Uterus (tissue), 2 donors: ENCODE measurements around the gene UMODL1.
"Not testable (repeated sequence)": the region's sequence is repeated elsewhere in the genome, so short reads cannot be mapped to it uniquely, and the experiment has no call there.

Source experiments
- CTCF ChIP-seq, 4 experiments: fragments of 200-600 bp in 2 of 4; fragments of 450-650 bp in 2 of 4; sonication (generic) in 2 of 4; IDR thresholded peaks; one replicate each; pipeline ENCODE4 v1.5.1; 2016 to 2019; ENCODE audit warnings: antibody characterized with exemption in 4 of 4, mild to moderate bottlenecking in 2 of 4, moderate library complexity in 1 of 4
- POLR2A ChIP-seq, 2 donors: fragments of 450-650 bp; IDR thresholded peaks; one replicate each; pipeline ENCODE4 v1.6.1; 2016; ENCODE audit warnings: antibody characterized with exemption in 2 of 2, mild to moderate bottlenecking in 1 of 2, moderate library complexity in 1 of 2

- TF ChIP-seq CTCF, POLR2A (IDR thresholded peaks at IDR 0.05): not testable (repeated sequence)
These were observed 45.4 kb downstream of the UMODL1 start for GRCh38 chr21:42116551-42116950.
